Choroid plexus epithelial cell (primary cell): ENCODE data around the gene SLC16A10.

ENCODE experiments used
- DNase-seq: peaks from one replicate; pipeline ENCODE4 v3.0.0-alpha.2; 2010; ENCODE audit warnings: low read depth
- H3K4me3 ChIP-seq: 2 replicates; pipeline ENCODE4 v1.5.1; 2011; ENCODE audit warnings: low read depth, mild to moderate bottlenecking, control low read depth, low read length, moderate library complexity
- TF ChIP-seq, protein P1 (sequence below): conservative IDR thresholded peaks from 2 replicates; pipeline ENCODE4 v1.5.1; 2011; ENCODE audit warnings: low read depth, mild to moderate bottlenecking, control low read depth, inconsistent platforms, low read length, moderate library complexity

Gene SLC16A10

DNA sequence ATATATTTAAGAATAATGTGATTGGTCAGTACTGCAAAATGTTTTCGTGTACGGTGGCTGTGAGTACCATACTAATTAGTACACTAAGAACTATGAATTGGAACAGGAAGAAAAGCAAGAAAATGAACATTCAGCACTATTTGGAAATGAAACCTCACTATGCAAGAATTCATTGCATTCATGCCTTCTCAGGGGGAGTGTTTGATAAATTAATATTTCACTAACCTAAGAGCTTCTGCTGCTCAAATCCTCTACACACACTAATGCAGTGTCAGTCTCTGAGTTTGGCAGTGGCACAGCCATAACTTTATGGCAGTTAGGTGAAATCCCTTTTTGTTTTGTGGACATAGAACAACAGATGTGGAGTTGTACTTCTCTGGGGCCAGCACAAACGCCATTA is 60.1 kb downstream of the SLC16A10 start:
- peak; percentile 2 for DNase-seq
- TF ChIP-seq, protein P1, sequence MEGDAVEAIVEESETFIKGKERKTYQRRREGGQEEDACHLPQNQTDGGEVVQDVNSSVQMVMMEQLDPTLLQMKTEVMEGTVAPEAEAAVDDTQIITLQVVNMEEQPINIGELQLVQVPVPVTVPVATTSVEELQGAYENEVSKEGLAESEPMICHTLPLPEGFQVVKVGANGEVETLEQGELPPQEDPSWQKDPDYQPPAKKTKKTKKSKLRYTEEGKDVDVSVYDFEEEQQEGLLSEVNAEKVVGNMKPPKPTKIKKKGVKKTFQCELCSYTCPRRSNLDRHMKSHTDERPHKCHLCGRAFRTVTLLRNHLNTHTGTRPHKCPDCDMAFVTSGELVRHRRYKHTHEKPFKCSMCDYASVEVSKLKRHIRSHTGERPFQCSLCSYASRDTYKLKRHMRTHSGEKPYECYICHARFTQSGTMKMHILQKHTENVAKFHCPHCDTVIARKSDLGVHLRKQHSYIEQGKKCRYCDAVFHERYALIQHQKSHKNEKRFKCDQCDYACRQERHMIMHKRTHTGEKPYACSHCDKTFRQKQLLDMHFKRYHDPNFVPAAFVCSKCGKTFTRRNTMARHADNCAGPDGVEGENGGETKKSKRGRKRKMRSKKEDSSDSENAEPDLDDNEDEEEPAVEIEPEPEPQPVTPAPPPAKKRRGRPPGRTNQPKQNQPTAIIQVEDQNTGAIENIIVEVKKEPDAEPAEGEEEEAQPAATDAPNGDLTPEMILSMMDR = no peak
- no peak overlapping the region for H3K4me3 ChIP-seq

DNA sequence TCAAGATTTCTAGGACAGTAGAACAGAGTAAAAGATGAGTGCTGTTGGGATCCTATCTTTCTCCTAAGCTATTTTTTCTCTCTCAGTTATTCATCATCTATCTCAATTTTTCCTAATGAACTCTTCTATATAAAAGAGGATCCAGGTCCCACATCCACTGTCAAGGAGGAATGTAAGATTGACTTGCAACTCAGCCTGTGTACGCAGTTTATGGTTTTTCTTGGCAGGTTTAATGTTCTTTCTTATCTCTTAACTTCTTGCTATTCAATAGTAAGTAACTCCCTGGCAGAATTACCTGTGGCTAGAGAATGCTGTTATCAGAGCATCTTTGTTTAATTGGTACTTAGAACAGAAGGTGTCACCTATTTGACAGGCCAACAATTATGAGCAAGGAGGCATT is 60.8 kb downstream of the SLC16A10 start:
- no peak for DNase-seq
- no peak overlapping the region for H3K4me3 ChIP-seq
- TF ChIP-seq, protein P1 = no peak

DNA sequence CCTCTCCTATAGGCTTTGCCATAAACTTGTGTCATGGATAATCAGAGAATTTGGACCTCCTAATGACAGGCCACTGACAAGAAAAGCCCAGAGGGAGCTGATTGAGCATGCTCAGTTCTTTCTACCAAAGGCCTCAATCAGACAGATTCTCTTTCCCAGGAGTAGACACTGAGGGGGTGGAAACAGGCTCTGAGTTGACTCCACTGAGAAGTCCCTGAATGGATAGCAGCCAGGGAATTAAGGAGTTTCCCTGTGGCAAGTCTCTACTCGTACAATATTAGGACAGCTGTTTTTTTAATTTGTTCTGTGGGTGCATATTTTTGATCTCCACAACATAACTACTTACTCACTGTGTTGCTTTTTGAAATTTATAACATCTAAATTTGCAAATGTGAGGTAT is 63.3 kb downstream of the SLC16A10 start:
- H3K4me3 ChIP-seq = no peak overlapping the region
- TF ChIP-seq, protein P1 = no peak
- DNase-seq = no peak

DNA sequence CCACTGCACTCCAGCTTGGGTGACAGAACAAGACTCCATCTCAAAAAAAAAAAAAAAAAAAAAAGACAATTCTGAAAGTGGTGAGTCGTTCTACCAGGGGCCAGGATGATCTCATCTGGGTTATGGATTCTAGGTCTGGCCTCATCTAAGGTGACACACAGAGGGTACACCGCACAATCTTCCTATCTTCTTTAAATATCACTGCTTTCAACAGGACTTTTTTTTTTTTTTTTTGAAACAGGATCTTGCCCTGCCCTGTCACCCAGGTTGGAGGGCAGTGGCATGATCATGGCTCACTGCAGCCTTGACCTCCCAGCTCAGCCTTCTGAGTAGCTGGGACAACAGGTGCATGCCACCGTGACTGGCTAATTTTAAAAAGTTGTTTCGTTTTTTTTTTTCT is 67.7 kb downstream of the SLC16A10 start:
- no peak overlapping the region for H3K4me3 ChIP-seq
- TF ChIP-seq, protein P1 = no peak
- DNase-seq = no peak

DNA sequence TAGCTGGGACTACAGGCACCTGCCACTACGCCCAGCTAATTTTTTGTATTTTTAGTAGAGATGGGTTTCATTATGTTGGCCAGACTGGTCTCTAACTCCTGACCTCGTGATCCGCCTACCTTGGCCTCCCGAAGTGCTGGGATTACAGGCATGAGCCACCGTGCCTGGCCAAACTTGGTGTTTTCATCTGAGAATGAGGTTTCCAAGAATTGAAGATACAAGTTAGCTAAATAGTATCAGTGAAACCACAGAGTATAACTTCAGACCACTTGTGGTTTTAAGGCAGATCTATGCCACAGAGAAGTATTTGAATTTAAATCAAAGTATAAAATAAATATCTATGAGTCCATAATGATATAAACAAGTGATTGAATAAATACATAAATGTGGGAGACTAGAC is 70.1 kb downstream of the SLC16A10 start:
- TF ChIP-seq, protein P1 = no peak
- H3K4me3 ChIP-seq = no peak overlapping the region
- no peak for DNase-seq

DNA sequence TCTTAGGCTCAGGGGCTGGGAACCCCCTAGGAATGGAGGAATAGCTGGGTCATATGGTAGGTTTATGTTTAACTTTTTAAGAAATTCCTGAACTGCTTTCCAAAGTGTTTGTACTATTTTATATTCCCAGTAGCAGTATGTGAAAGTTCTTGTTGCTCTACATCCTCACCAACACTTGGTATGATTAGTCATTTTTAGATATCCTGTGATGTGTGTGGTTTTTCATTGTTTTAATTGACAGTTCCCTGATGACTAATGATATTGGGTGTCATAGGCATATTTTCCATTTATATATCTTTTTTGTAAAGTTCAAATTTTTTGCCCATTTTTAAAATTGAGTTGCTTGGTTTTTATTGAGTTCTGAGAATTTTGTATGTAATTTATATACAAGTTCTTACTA is 72.3 kb downstream of the SLC16A10 start:
- TF ChIP-seq, protein P1 = no peak
- DNase-seq = no peak
- no peak overlapping the region for H3K4me3 ChIP-seq

DNA sequence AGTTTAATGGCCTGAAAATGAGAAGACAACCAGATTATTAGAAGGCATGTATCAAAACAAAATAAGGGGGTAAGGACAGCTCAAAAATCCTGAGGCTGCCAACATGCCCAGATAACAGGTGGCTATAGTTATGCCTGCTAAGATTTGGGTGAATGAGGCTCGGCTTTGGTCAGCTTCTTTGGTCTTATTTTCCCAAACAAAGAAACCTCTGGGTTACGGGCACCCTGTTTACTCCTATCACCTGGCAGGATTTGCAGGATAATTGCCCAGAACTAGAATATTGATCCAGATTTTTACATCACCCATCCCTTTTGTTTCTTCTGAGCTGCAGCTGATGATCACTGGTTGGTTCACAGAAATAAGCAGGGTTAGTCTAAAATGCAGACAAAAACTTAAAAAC is 74.3 kb downstream of the SLC16A10 start:
- TF ChIP-seq, protein P1 = no peak
- no peak overlapping the region for H3K4me3 ChIP-seq

More for the DNA sequence above, 74.3 kb downstream of the SLC16A10 start:
- no peak for DNase-seq
